Suprapubic skin (tissue), 4 donors: Measurements from ENCODE around the gene CCBE1. TPM values are rescaled to one million over a fixed set of nuclear protein-coding genes. Genes with fewer than 3 reads are reported as not detected.
A peak's percentile ranks its signal among the peaks of the same experiment; 100 is the strongest.

Experiments
- DNase-seq, 2 donors: peaks; one replicate each; pipeline ENCODE4 v3.0.0-alpha.2; 2019; ENCODE audit warnings: low spot score in 2 of 2
- H3K27ac ChIP-seq: fragments of 200-600 bp; sonication (generic); one replicate; pipeline ENCODE4 v1.5.1; 2019
- H3K27me3 ChIP-seq: fragments of 200-600 bp; sonication (generic); one replicate; pipeline ENCODE4 v1.5.1; 2019
- H3K36me3 ChIP-seq: fragments of 200-600 bp; sonication (generic); one replicate; pipeline ENCODE4 v1.5.1; 2019
- H3K4me1 ChIP-seq: fragments of 200-600 bp; sonication (generic); one replicate; pipeline ENCODE4 v1.5.1; 2019
- H3K4me3 ChIP-seq: fragments of 200-600 bp; sonication (generic); one replicate; pipeline ENCODE4 v1.5.1; 2019; ENCODE audit warnings: mild to moderate bottlenecking
- H3K9me3 ChIP-seq: fragments of 200-600 bp; sonication (generic); one replicate; pipeline ENCODE4 v1.5.1; 2019
- CTCF ChIP-seq, 2 donors: fragments of 200-600 bp in 1 of 2; fragments of 450-650 bp in 1 of 2; sonication (generic) in 1 of 2; IDR thresholded peaks; one replicate each; pipeline ENCODE4 v1.5.1; 2016 to 2019; ENCODE audit warnings: antibody characterized with exemption in 2 of 2, mild to moderate bottlenecking in 1 of 2, moderate library complexity in 1 of 2
- EP300 ChIP-seq: sonication (generic); formaldehyde crosslinking; IDR thresholded peaks from one replicate; pipeline ENCODE4 v1.6.1; 2017; ENCODE audit warnings: antibody characterized with exemption
- POLR2A ChIP-seq, 2 donors: fragments of 450-650 bp; IDR thresholded peaks; one replicate each; pipeline ENCODE4 v1.6.1; 2017; ENCODE audit warnings: antibody characterized with exemption in 2 of 2, mild to moderate bottlenecking in 2 of 2, moderate library complexity in 2 of 2
- POLR2AphosphoS5 ChIP-seq, 3 donors: sonication (generic); formaldehyde crosslinking; IDR thresholded peaks; one replicate each; pipeline ENCODE4 v1.6.1; 2017; ENCODE audit warnings: antibody characterized with exemption in 3 of 3
- WGBS: methylation state at CpG from one replicate; pipeline ENCODE4 v1.1.5; 2018; 5-methylcytosine and 5-hydroxymethylcytosine counted together
- total RNA-seq, 4 donors: library from RNA; depleted of rRNA; stranded (reverse); fragments of >200 nt; gene quantifications; one replicate each; pipeline ENCODE4 v1.1.0, GENCODE V29; 2016

The CCBE1 gene
- total RNA-seq, 4 donors from 2014 or later: 0.81 to 3.7 (median 1.7) TPM

GRCh38 chr18:59721211-59721610, 24.0 kb upstream of the CCBE1 start:
- H3K27me3 ChIP-seq: no peaks in the 10 kb centered on the region
- no peak overlapping the region for H3K27ac ChIP-seq
- no peak overlapping the region for H3K4me3 ChIP-seq
- H3K9me3 ChIP-seq: no peaks in the 10 kb centered on the region
- no peak for DNase-seq
- H3K4me1 ChIP-seq: no peaks in the 10 kb centered on the region
- 64% methylated on average over 2 of the region's 2 CpGs for WGBS
- no peak for TF ChIP-seq POLR2AphosphoS5 (IDR thresholded peaks at IDR 0.05)
- no peak for TF ChIP-seq CTCF (IDR thresholded peaks at IDR 0.05)
- TF ChIP-seq POLR2A (IDR thresholded peaks at IDR 0.05): no peak
- no peak for TF ChIP-seq EP300
- H3K36me3 ChIP-seq: no peaks in the 10 kb centered on the region

- Histone ChIP-seq H3K4me1 (no peaks in the 10 kb centered on the region), H3K27ac (no peak overlapping the region), H3K36me3 (no peaks in the 10 kb centered on the region), H3K4me3 (no peak overlapping the region), H3K9me3 (no peaks in the 10 kb centered on the region), H3K27me3 (no peaks in the 10 kb centered on the region)
- no peak for TF ChIP-seq CTCF (IDR thresholded peaks at IDR 0.05)
- no peak for TF ChIP-seq EP300
- no peak for TF ChIP-seq POLR2A (IDR thresholded peaks at IDR 0.05)
- TF ChIP-seq POLR2AphosphoS5 (IDR thresholded peaks at IDR 0.05): no peak
- DNase-seq: no peak
- 53% methylated on average over 3 of the region's 3 CpGs for WGBS
These were observed 22.4 kb upstream of the CCBE1 start for GRCh38 chr18:59719544-59720181.

- no peaks in the 10 kb centered on the region for H3K4me1 ChIP-seq
- no peak overlapping the region for H3K4me3 ChIP-seq
- peak overlapping the region; percentile 19 for H3K27ac ChIP-seq
- 74% methylated on average over 7 of the region's 7 CpGs for WGBS
- H3K9me3 ChIP-seq: no peaks in the 10 kb centered on the region
- no peaks in the 10 kb centered on the region for H3K36me3 ChIP-seq
- H3K27me3 ChIP-seq: no peaks in the 10 kb centered on the region
- TF ChIP-seq CTCF (IDR thresholded peaks at IDR 0.05) (no peak), POLR2A (IDR thresholded peaks at IDR 0.05) (no peak), EP300 (no peak), POLR2AphosphoS5 (IDR thresholded peaks at IDR 0.05) (no peak)
- DNase-seq: no peak
These were observed 21.4 kb upstream of the CCBE1 start for GRCh38 chr18:59718464-59719157.

- no peak overlapping the region for H3K4me3 ChIP-seq
- no peaks in the 10 kb centered on the region for H3K4me1 ChIP-seq
- WGBS: 50% methylated on average over 3 of the region's 3 CpGs
- TF ChIP-seq POLR2A (IDR thresholded peaks at IDR 0.05): no peak
- TF ChIP-seq POLR2AphosphoS5 (IDR thresholded peaks at IDR 0.05): no peak
- no peak for TF ChIP-seq CTCF (IDR thresholded peaks at IDR 0.05)
- no peak for TF ChIP-seq EP300
- no peaks in the 10 kb centered on the region for H3K9me3 ChIP-seq
- no peak overlapping the region for H3K27ac ChIP-seq
- H3K36me3 ChIP-seq: no peaks in the 10 kb centered on the region
- H3K27me3 ChIP-seq: no peaks in the 10 kb centered on the region
- DNase-seq: no peak
These were observed 20.9 kb upstream of the CCBE1 start for GRCh38 chr18:59718108-59718463.

- TF ChIP-seq POLR2AphosphoS5 (IDR thresholded peaks at IDR 0.05) (no peak), CTCF (IDR thresholded peaks at IDR 0.05) (no peak), POLR2A (IDR thresholded peaks at IDR 0.05) (no peak), EP300 (no peak)
- Histone ChIP-seq H3K4me3 (no peak overlapping the region), H3K4me1 (no peaks in the 10 kb centered on the region), H3K36me3 (no peaks in the 10 kb centered on the region), H3K9me3 (no peaks in the 10 kb centered on the region), H3K27ac (no peak overlapping the region), H3K27me3 (no peaks in the 10 kb centered on the region)
- DNase-seq: no peak
- 88% methylated on average over 2 of the region's 2 CpGs for WGBS
These were observed 20.1 kb upstream of the CCBE1 start for GRCh38 chr18:59717291-59717690.
